IMR-90 (cell line): ENCODE measurements around the gene PLCG1. TPM values are rescaled to one million over a fixed set of nuclear protein-coding genes. Genes with fewer than 3 reads are reported as not detected.

ENCODE experiments used
- ATAC-seq: fragments of 200-7000 bp; cut with Tn5 transposase; 2 replicates; pipeline ENCODE4 v1.9.1; 2020; ENCODE audit warnings: low read depth, mild to moderate bottlenecking, moderate library complexity
- BruUV-seq: library from RNA; stranded (reverse); fragments of 400-500 nt; replicated peaks from 2 replicates; lab custom pipeline; 2021; lab: Mats Ljungman, UMichigan
- CTCF ChIA-PET: fragments of 300-600 bp; formaldehyde crosslinking; extraction: SDS; loops from one replicate; lab custom pipeline; 2021; ENCODE audit warnings: antibody characterized with exemption; lab: Yijun Ruan, JAX
- POLR2A ChIA-PET: fragments of 300-600 bp; sonication (Branson Sonifier 250); formaldehyde crosslinking; loops from one replicate; lab custom pipeline; 2022; ENCODE audit warnings: antibody characterized with exemption; ENCODE audit not compliant: unreplicated experiment; lab: Charles Lee
- DNase-seq: peaks from one replicate; pipeline ENCODE4 v3.0.0; 2013
- H2AFZ ChIP-seq: replicated peaks from 2 replicates; pipeline ENCODE3; 2013; ENCODE audit warnings: low read length, mild to moderate bottlenecking; ENCODE audit not compliant: poor library complexity
- H2AK5ac ChIP-seq: 2 replicates; pipeline ENCODE4 v1.6.1; 2013; ENCODE audit warnings: low read depth, low read length, inconsistent platforms
- H2AK9ac ChIP-seq: replicated peaks from 2 replicates; pipeline ENCODE3; 2013; ENCODE audit warnings: mild to moderate bottlenecking, low read depth, low read length, moderate library complexity; ENCODE audit not compliant: poor library complexity
- H2BK120ac ChIP-seq: 2 replicates; pipeline ENCODE4 v1.6.1; 2013; ENCODE audit warnings: low read depth, low read length, inconsistent platforms
- H2BK15ac ChIP-seq: 3 replicates; pipeline ENCODE4 v1.6.1; 2013; ENCODE audit warnings: low read depth, low read length, inconsistent platforms
- H2BK20ac ChIP-seq: 2 replicates; pipeline ENCODE4 v1.6.1; 2013; ENCODE audit warnings: low read depth, mild to moderate bottlenecking, inconsistent platforms, low read length, moderate library complexity
- H2BK5ac ChIP-seq: 2 replicates; pipeline ENCODE4 v1.6.1; 2013; ENCODE audit warnings: mild to moderate bottlenecking, low read depth, low read length, inconsistent platforms; ENCODE audit not compliant: poor library complexity, severe bottlenecking
- H3K14ac ChIP-seq: replicated peaks from 2 replicates; pipeline ENCODE4 v1.6.1; 2013; ENCODE audit warnings: low read depth, low read length, inconsistent platforms
- H3K18ac ChIP-seq: 2 replicates; pipeline ENCODE4 v1.6.1; 2013; ENCODE audit warnings: low read depth, low read length, control low read depth
- H3K23ac ChIP-seq: 2 replicates; pipeline ENCODE4 v1.6.1; 2013; ENCODE audit warnings: low read depth, low read length, inconsistent platforms
- H3K27ac ChIP-seq: 2 replicates; pipeline ENCODE4 v1.5.1; 2013; ENCODE audit warnings: mild to moderate bottlenecking, control low read depth, low read length; ENCODE audit not compliant: insufficient read depth
- H3K27me3 ChIP-seq: 2 replicates; pipeline ENCODE4 v1.6.1; 2013; ENCODE audit warnings: low read length; ENCODE audit not compliant: control insufficient read depth, insufficient read depth
- H3K36me3 ChIP-seq: 2 replicates; pipeline ENCODE4 v1.6.1; 2013; ENCODE audit warnings: low read length, mixed read lengths; ENCODE audit not compliant: control insufficient read depth, insufficient read depth
- H3K4ac ChIP-seq: 2 replicates; pipeline ENCODE4 v1.6.1; 2013; ENCODE audit warnings: low read depth, low read length, inconsistent platforms
- H3K4me1 ChIP-seq: 2 replicates; pipeline ENCODE4 v1.6.1; 2013; ENCODE audit warnings: low read length, mixed read lengths; ENCODE audit not compliant: control insufficient read depth, insufficient read depth
- H3K4me2 ChIP-seq: 2 replicates; pipeline ENCODE4 v1.6.1; 2013; ENCODE audit warnings: low read depth, mild to moderate bottlenecking, control low read depth, low read length, moderate library complexity
- H3K4me3 ChIP-seq: 2 replicates; pipeline ENCODE4 v1.5.1; 2013; ENCODE audit warnings: low read depth, mild to moderate bottlenecking, control low read depth, low read length, moderate library complexity; ENCODE audit not compliant: insufficient read depth
- H3K56ac ChIP-seq: 2 replicates; pipeline ENCODE4 v1.6.1; 2013; ENCODE audit warnings: low read length, inconsistent platforms; ENCODE audit not compliant: insufficient read depth; ENCODE audit errors: extremely low read depth
- H3K79me1 ChIP-seq, 2 experiments: 2 replicates each; pipeline ENCODE4 v1.6.1; 2013; ENCODE audit warnings: low read length in 2 of 2, inconsistent platforms in 1 of 2, low read depth in 1 of 2
- H3K9ac ChIP-seq: 2 replicates; pipeline ENCODE4 v1.6.1; 2013; ENCODE audit warnings: low read depth, low read length, control low read depth
- H3K9me1 ChIP-seq: 2 replicates; pipeline ENCODE4 v1.6.1; 2013; ENCODE audit warnings: low read length, inconsistent platforms; ENCODE audit not compliant: insufficient read depth
- H3K9me3 ChIP-seq: 2 replicates; pipeline ENCODE4 v1.6.1; 2013; ENCODE audit warnings: low read length; ENCODE audit not compliant: control insufficient read depth, insufficient read depth
- H4K20me1 ChIP-seq: 2 replicates; pipeline ENCODE4 v1.6.1; 2013; ENCODE audit warnings: low read length, inconsistent platforms; ENCODE audit not compliant: insufficient read depth
- H4K5ac ChIP-seq: 2 replicates; pipeline ENCODE4 v1.6.1; 2013; ENCODE audit warnings: mild to moderate bottlenecking, low read depth, low read length, control low read depth
- H4K8ac ChIP-seq, 2 experiments: 2 replicates each; pipeline ENCODE4 v1.6.1; 2013; ENCODE audit warnings: low read depth in 2 of 2, low read length in 2 of 2, control low read depth in 1 of 2, inconsistent platforms in 1 of 2
- H4K91ac ChIP-seq: 2 replicates; pipeline ENCODE4 v1.6.1; 2013; ENCODE audit warnings: low read depth, low read length, inconsistent platforms; ENCODE audit not compliant: insufficient read depth
- BHLHE40 ChIP-seq: fragments of 150-350 bp; IDR thresholded peaks from 2 replicates; pipeline ENCODE4 v1.6.1; 2016; ENCODE audit warnings: mild to moderate bottlenecking, low read depth, low read length
- CEBPB ChIP-seq: IDR thresholded peaks from 2 replicates; pipeline ENCODE4 v1.6.1; 2012; ENCODE audit warnings: low read depth, low read length, improper control_type of control experiment
- CHD1 ChIP-seq: IDR thresholded peaks from 2 replicates; pipeline ENCODE4 v1.6.1; 2012; ENCODE audit warnings: low read depth, low read length, improper control_type of control experiment
- FOS ChIP-seq: fragments of 150-350 bp; IDR thresholded peaks from 2 replicates; pipeline ENCODE4 v1.6.1; 2016; ENCODE audit warnings: low read depth, low read length
- MAFK ChIP-seq: IDR thresholded peaks from 2 replicates; pipeline ENCODE4 v1.6.1; 2012; ENCODE audit warnings: low read depth, low read length, improper control_type of control experiment
- MAZ ChIP-seq: IDR thresholded peaks from 2 replicates; pipeline ENCODE4 v1.6.1; 2012; ENCODE audit warnings: low read depth, mild to moderate bottlenecking, low read length, improper control_type of control experiment, moderate library complexity, borderline replicate concordance
- MXI1 ChIP-seq: IDR thresholded peaks from 2 replicates; pipeline ENCODE4 v1.6.1; 2012; ENCODE audit warnings: low read depth, mild to moderate bottlenecking, low read length, moderate library complexity, borderline replicate concordance
- NFE2L2 ChIP-seq: fragments of 150-350 bp; IDR thresholded peaks from 2 replicates; pipeline ENCODE4 v1.6.1; 2016; ENCODE audit warnings: low read depth, mild to moderate bottlenecking, low read length
- POLR2A ChIP-seq: IDR thresholded peaks from 2 replicates; pipeline ENCODE4 v1.6.1; 2012; ENCODE audit warnings: mild to moderate bottlenecking, low read depth, low read length
- RAD21 ChIP-seq: IDR thresholded peaks from 2 replicates; pipeline ENCODE4 v1.6.1; 2012; ENCODE audit warnings: low read length, improper control_type of control experiment
- RCOR1 ChIP-seq: IDR thresholded peaks from 2 replicates; pipeline ENCODE4 v1.6.1; 2012; ENCODE audit warnings: mild to moderate bottlenecking, low read length, improper control_type of control experiment; ENCODE audit not compliant: insufficient replicate concordance
- RFX5 ChIP-seq: IDR thresholded peaks from 2 replicates; pipeline ENCODE4 v1.8.0; 2012; ENCODE audit warnings: low read depth, mild to moderate bottlenecking, low read length, moderate library complexity
- SMC3 ChIP-seq: fragments of 150-350 bp; IDR thresholded peaks from 2 replicates; pipeline ENCODE4 v1.6.1; 2016; ENCODE audit warnings: low read depth, mild to moderate bottlenecking, antibody characterized with exemption, low read length, moderate library complexity
- WGBS, 2 experiments: methylation state at CpG; one replicate each; pipeline versions ENCODE4 v1.1.5 to v1.1.7; 2013; ENCODE audit warnings: missing lambda C conversion rate in 2 of 2; ENCODE audit not compliant: insufficient read length in 1 of 2; ENCODE audit errors: extremely low coverage in 2 of 2; 5-methylcytosine and 5-hydroxymethylcytosine counted together
- dilution Hi-C: fragments of 300-500 bp; cut with HindIII; formaldehyde crosslinking; loops from one replicate; pipeline ENCODE4 v1.14.3; 2018; ENCODE audit warnings: low sequenced_read_pairs; ENCODE audit not compliant: unreplicated experiment
- in situ Hi-C: fragments of 300-500 bp; cut with MboI; formaldehyde crosslinking; loops from 3 replicates; pipeline ENCODE4 v1.14.3; 2019; ENCODE audit warnings: low sequenced_read_pairs, inconsistent platforms, mixed read lengths
- intact Hi-C: fragments of 100-400 bp; cut with micrococcal nuclease; formaldehyde crosslinking; loops from 2 replicates; pipeline ENCODE4 v1.10.0; 2022
- polyA plus RNA-seq, 3 experiments: library from polyadenylated mRNA; depleted of rRNA; stranded (reverse); fragments of >200 nt; gene quantifications; 2 replicates each; pipeline ENCODE4 v1.2.3, GENCODE V29; 2012; ENCODE audit warnings: low replicate concordance in 1 of 3
- total RNA-seq: library from RNA; depleted of rRNA; stranded (reverse); fragments of >200 nt; gene quantifications from 2 replicates; pipeline ENCODE4 v1.2.3, GENCODE V29; 2012
- TF ChIP-seq, protein P1 (sequence below): fragments of 150-350 bp; IDR thresholded peaks from 2 replicates; pipeline ENCODE4 v1.6.1; 2017; ENCODE audit warnings: mild to moderate bottlenecking, antibody characterized with exemption, low read length, low read depth
- TF ChIP-seq, protein P2 (sequence below): fragments of 150-350 bp; IDR thresholded peaks from 2 replicates; pipeline ENCODE4 v1.6.1; 2016; ENCODE audit warnings: low read depth, mild to moderate bottlenecking, low read length, moderate library complexity, borderline replicate concordance
- TF ChIP-seq, protein P3 (sequence below): conservative IDR thresholded peaks from 2 replicates; pipeline ENCODE4 v1.5.1; 2012; ENCODE audit warnings: mild to moderate bottlenecking, low read depth, low read length, improper control_type of control experiment

Gene PLCG1
- total and polyA plus RNA-seq, 2 of the 4 experiments (the other 2 are of a cell fraction): 59.1 to 69.1 TPM

- Histone ChIP-seq H4K91ac (no peak overlapping the region), H2AK9ac (no peak overlapping the region), H2BK120ac (no peak overlapping the region), H3K4me1 (peaks cover 9% of the 10 kb centered on the region), H3K23ac (no peak overlapping the region), H3K9ac (no peak overlapping the region), H2BK5ac (no peak overlapping the region), H4K5ac (no peak overlapping the region), H3K36me3 (no peaks in the 10 kb centered on the region), H3K4me2 (peak overlapping the region; percentile 69), H4K20me1 (no peaks in the 10 kb centered on the region; the same call in 1 of the 2 replicates), H3K4ac (no peak overlapping the region), H3K9me1 (no peaks in the 10 kb centered on the region; the same call in none of the 2 replicates), H3K79me1 (peaks cover 28 to 57% of the 10 kb centered on the region in 2 experiments), H2AK5ac (no peak overlapping the region), H2AFZ (no peak overlapping the region), H3K9me3 (no peaks in the 10 kb centered on the region), H3K56ac (no peak overlapping the region), H2BK15ac (no peak overlapping the region), H3K4me3 (no peak overlapping the region), H3K27me3 (no peaks in the 10 kb centered on the region), H4K8ac (no peak overlapping the region), H2BK20ac (no peak overlapping the region), H3K14ac (no peak overlapping the region), H3K27ac (peak overlapping the region; percentile 12; the same call in 1 of the 2 replicates), H3K18ac (peak overlapping the region; percentile 54; the same call in 1 of the 2 replicates)
- dilution Hi-C loops (no loop called here), intact Hi-C loops (loop anchor here (2.0 kb wide), 1 partner anchor 45 kb away; no protein-coding TSS in a partner anchor), in situ Hi-C loops (no loop called here)
- no TSS peak for BruUV-seq
- no peak for TF ChIP-seq RAD21
- no peak for TF ChIP-seq RFX5
- no peak for TF ChIP-seq MAZ
- TF ChIP-seq CEBPB: no peak
- TF ChIP-seq BHLHE40: no peak
- TF ChIP-seq, protein P1, sequence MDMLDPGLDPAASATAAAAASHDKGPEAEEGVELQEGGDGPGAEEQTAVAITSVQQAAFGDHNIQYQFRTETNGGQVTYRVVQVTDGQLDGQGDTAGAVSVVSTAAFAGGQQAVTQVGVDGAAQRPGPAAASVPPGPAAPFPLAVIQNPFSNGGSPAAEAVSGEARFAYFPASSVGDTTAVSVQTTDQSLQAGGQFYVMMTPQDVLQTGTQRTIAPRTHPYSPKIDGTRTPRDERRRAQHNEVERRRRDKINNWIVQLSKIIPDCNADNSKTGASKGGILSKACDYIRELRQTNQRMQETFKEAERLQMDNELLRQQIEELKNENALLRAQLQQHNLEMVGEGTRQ: no peak
- no peak for TF ChIP-seq FOS
- no peak for TF ChIP-seq RCOR1
- TF ChIP-seq, protein P2, sequence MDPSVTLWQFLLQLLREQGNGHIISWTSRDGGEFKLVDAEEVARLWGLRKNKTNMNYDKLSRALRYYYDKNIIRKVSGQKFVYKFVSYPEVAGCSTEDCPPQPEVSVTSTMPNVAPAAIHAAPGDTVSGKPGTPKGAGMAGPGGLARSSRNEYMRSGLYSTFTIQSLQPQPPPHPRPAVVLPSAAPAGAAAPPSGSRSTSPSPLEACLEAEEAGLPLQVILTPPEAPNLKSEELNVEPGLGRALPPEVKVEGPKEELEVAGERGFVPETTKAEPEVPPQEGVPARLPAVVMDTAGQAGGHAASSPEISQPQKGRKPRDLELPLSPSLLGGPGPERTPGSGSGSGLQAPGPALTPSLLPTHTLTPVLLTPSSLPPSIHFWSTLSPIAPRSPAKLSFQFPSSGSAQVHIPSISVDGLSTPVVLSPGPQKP: no peak
- TF ChIP-seq, protein P3, sequence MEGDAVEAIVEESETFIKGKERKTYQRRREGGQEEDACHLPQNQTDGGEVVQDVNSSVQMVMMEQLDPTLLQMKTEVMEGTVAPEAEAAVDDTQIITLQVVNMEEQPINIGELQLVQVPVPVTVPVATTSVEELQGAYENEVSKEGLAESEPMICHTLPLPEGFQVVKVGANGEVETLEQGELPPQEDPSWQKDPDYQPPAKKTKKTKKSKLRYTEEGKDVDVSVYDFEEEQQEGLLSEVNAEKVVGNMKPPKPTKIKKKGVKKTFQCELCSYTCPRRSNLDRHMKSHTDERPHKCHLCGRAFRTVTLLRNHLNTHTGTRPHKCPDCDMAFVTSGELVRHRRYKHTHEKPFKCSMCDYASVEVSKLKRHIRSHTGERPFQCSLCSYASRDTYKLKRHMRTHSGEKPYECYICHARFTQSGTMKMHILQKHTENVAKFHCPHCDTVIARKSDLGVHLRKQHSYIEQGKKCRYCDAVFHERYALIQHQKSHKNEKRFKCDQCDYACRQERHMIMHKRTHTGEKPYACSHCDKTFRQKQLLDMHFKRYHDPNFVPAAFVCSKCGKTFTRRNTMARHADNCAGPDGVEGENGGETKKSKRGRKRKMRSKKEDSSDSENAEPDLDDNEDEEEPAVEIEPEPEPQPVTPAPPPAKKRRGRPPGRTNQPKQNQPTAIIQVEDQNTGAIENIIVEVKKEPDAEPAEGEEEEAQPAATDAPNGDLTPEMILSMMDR: no peak
- no peak for TF ChIP-seq SMC3
- TF ChIP-seq MXI1: no peak
- no peak for TF ChIP-seq POLR2A
- TF ChIP-seq CHD1: no peak
- no peak for TF ChIP-seq MAFK
- no peak for TF ChIP-seq NFE2L2
- WGBS, 2 experiments: no CpG with 5 or more reads among the region's 1 CpG
- peak; percentile 21; the same call in 1 of the 2 replicates for ATAC-seq
- no peak for DNase-seq
- CTCF ChIA-PET: interaction anchor here (0.6 to 1.0 kb wide), 3 partner anchors 10 to 20 kb away, joined by 3 to 7 read pairs (median 3); no protein-coding TSS in a partner anchor
- POLR2A ChIA-PET: interaction anchor here (0.7 kb wide), 1 partner anchor 167 kb away, joined by 3 read pairs; no protein-coding TSS in a partner anchor
These were observed 85.0 kb downstream of the PLCG1 start for GRCh38 chr20:41222296-41222695.
